Amniotic stem cell (primary cell): Measurements from ENCODE around the gene VENTX.

ENCODE experiments used
- DNase-seq: peaks from one replicate; lab custom pipeline; 2025; lab: John Stamatoyannopoulos, UW

The VENTX gene

GRCh38 chr10:133285217-133285616, 47.6 kb downstream of the VENTX start:
- no peak for DNase-seq

GRCh38 chr10:133286366-133286765, 48.7 kb downstream of the VENTX start:
- DNase-seq: no peak

- no peak for DNase-seq
Measured at GRCh38 chr10:133287832-133288500, 50.3 kb downstream of the VENTX start.

GRCh38 chr10:133289761-133290160, 52.1 kb downstream of the VENTX start:
- DNase-seq: no peak
